Chondrocyte (in vitro differentiated cells): ENCODE data around the gene RFX4. TPM values are rescaled to one million over a fixed set of nuclear protein-coding genes. Genes with fewer than 3 reads are reported as not detected.

Experiments
- DNase-seq: peaks from one replicate; pipeline ENCODE4 v3.0.0; 2021; ENCODE audit warnings: mixed read lengths, low spot score
- H3K27ac Mint-ChIP-seq: one replicate; pipeline ENCODE4 v1.8.0; 2021; ENCODE audit warnings: mild to moderate bottlenecking, moderate library complexity, mixed read lengths; ENCODE audit not compliant: unreplicated experiment
- H3K27me3 Mint-ChIP-seq: 2 replicates; pipeline ENCODE4 v1.8.0; 2021; ENCODE audit warnings: low read depth, mixed read lengths
- H3K36me3 Mint-ChIP-seq: 2 replicates; pipeline ENCODE4 v1.8.0; 2021; ENCODE audit warnings: low read depth, mixed read lengths
- H3K4me1 Mint-ChIP-seq: 2 replicates; pipeline ENCODE4 v1.8.0; 2021; ENCODE audit warnings: low read depth, mild to moderate bottlenecking, mixed read lengths
- H3K4me3 Mint-ChIP-seq: one replicate; pipeline ENCODE4 v1.8.0; 2021; ENCODE audit warnings: mild to moderate bottlenecking, moderate library complexity, mixed read lengths; ENCODE audit not compliant: unreplicated experiment
- H3K9me3 Mint-ChIP-seq: 2 replicates; pipeline ENCODE4 v1.8.0; 2021; ENCODE audit warnings: low read depth, mixed read lengths
- CTCF ChIP-seq: fragments of 200-600 bp; sonication (generic); IDR thresholded peaks from 2 replicates; pipeline ENCODE4 v1.5.0; 2021; ENCODE audit warnings: antibody characterized with exemption, mild to moderate bottlenecking, moderate library complexity
- total RNA-seq: library from RNA; stranded (reverse); gene quantifications from 3 replicates; pipeline ENCODE4 v1.2.1, GENCODE V29; 2021

Gene RFX4
- total RNA-seq, 1 donor from 2014 or later: not detected

- DNase-seq: no peak
- H3K36me3 Mint-ChIP-seq: no peaks in the 10 kb centered on the region
- no peak overlapping the region for H3K4me3 Mint-ChIP-seq
- no peaks in the 10 kb centered on the region for H3K9me3 Mint-ChIP-seq
- H3K4me1 Mint-ChIP-seq: peaks cover 12% of the 10 kb centered on the region
- no peak for TF ChIP-seq CTCF
- H3K27me3 Mint-ChIP-seq: peaks cover 5% of the 10 kb centered on the region
- H3K27ac Mint-ChIP-seq: no peak overlapping the region
Measured at GRCh38 chr12:106743270-106743988, 160.6 kb downstream of the RFX4 start.

GRCh38 chr12:106744600-106744999 is 161.8 kb downstream of the RFX4 start:
- no peaks in the 10 kb centered on the region for H3K9me3 Mint-ChIP-seq
- no peak for TF ChIP-seq CTCF
- H3K4me3 Mint-ChIP-seq: no peak overlapping the region
- H3K4me1 Mint-ChIP-seq: peaks cover 12% of the 10 kb centered on the region
- no peak for DNase-seq
- H3K27me3 Mint-ChIP-seq: peaks cover 5% of the 10 kb centered on the region
- H3K36me3 Mint-ChIP-seq: no peaks in the 10 kb centered on the region
- H3K27ac Mint-ChIP-seq: no peak overlapping the region

GRCh38 chr12:106745181-106745745 is 162.5 kb downstream of the RFX4 start:
- H3K4me1 Mint-ChIP-seq: peaks cover 8% of the 10 kb centered on the region
- peaks cover 5% of the 10 kb centered on the region for H3K27me3 Mint-ChIP-seq
- TF ChIP-seq CTCF: no peak
- no peak overlapping the region for H3K27ac Mint-ChIP-seq
- H3K9me3 Mint-ChIP-seq: no peaks in the 10 kb centered on the region
- no peaks in the 10 kb centered on the region for H3K36me3 Mint-ChIP-seq
- no peak overlapping the region for H3K4me3 Mint-ChIP-seq
- DNase-seq: no peak

GRCh38 chr12:106747973-106748436 is 165.2 kb downstream of the RFX4 start:
- no peak overlapping the region for H3K4me3 Mint-ChIP-seq
- H3K36me3 Mint-ChIP-seq: no peaks in the 10 kb centered on the region
- peaks cover 3% of the 10 kb centered on the region for H3K27me3 Mint-ChIP-seq
- DNase-seq: no peak
- no peak for TF ChIP-seq CTCF
- peaks cover 4% of the 10 kb centered on the region for H3K9me3 Mint-ChIP-seq
- peaks cover 3% of the 10 kb centered on the region for H3K4me1 Mint-ChIP-seq
- H3K27ac Mint-ChIP-seq: no peak overlapping the region

GRCh38 chr12:106750524-106750923 is 167.7 kb downstream of the RFX4 start:
- peaks cover 4% of the 10 kb centered on the region for H3K9me3 Mint-ChIP-seq
- no peaks in the 10 kb centered on the region for H3K27me3 Mint-ChIP-seq
- no peaks in the 10 kb centered on the region for H3K4me1 Mint-ChIP-seq
- H3K4me3 Mint-ChIP-seq: no peak overlapping the region
- H3K36me3 Mint-ChIP-seq: no peaks in the 10 kb centered on the region
- no peak overlapping the region for H3K27ac Mint-ChIP-seq
- TF ChIP-seq CTCF: no peak
- DNase-seq: no peak
